Adrenal gland (tissue), 12 donors: ENCODE measurements around the gene PRKCA. TPM values are rescaled to one million over a fixed set of nuclear protein-coding genes. Genes with fewer than 3 reads are reported as not detected.
"Not testable (repeated sequence)": the region's sequence is repeated elsewhere in the genome, so short reads cannot be mapped to it uniquely, and the experiment has no call there.

ENCODE experiments used
- DNase-seq, 7 donors: peaks; one replicate each; pipeline ENCODE4 v3.0.0-alpha.2; 2019 to 2020
- H3K27ac ChIP-seq, 5 donors: fragments of 200-600 bp; sonication (generic) in 4 of 5; 1 replicate in 3 of 5; 2 replicates in 2 of 5; pipeline versions ENCODE4 v1.5.1 to v1.8.0; 2016 to 2020; ENCODE audit warnings: mild to moderate bottlenecking in 1 of 5
- H3K27me3 ChIP-seq: fragments of 200-600 bp; 2 replicates; pipeline ENCODE4 v1.8.0; 2021
- H3K36me3 ChIP-seq, 2 donors: fragments of 200-600 bp; replicated peaks in 1 of 2; 1 replicate in 1 of 2; 2 replicates in 1 of 2; pipeline versions ENCODE4 v1.5.1 to v1.8.0; 2018 to 2022
- H3K4me1 ChIP-seq, 2 donors: fragments of 200-600 bp; replicated peaks in 1 of 2; 1 replicate in 1 of 2; 2 replicates in 1 of 2; pipeline versions ENCODE4 v1.5.1 to v1.8.0; 2018 to 2021
- H3K4me3 ChIP-seq, 4 donors: fragments of 200-600 bp; sonication (generic) in 3 of 4; one replicate each; pipeline ENCODE4 v1.5.1; 2016 to 2018
- H3K9me3 ChIP-seq, 3 donors: fragments of 200-600 bp; sonication (generic) in 1 of 3; replicated peaks in 1 of 3; 1 replicate in 2 of 3; 2 replicates in 1 of 3; pipeline versions ENCODE4 v1.5.1 to v1.8.0; 2016 to 2021
- CTCF ChIP-seq, 6 experiments: fragments of 450-650 bp in 4 of 6; fragments of 200-600 bp in 2 of 6; sonication (generic) in 1 of 6; IDR thresholded peaks; 1 replicate in 5 of 6; 2 replicates in 1 of 6; pipeline versions ENCODE4 v1.5.1 to v1.8.0; 2016 to 2021; ENCODE audit warnings: antibody characterized with exemption in 6 of 6, mild to moderate bottlenecking in 2 of 6, moderate library complexity in 1 of 6
- POLR2A ChIP-seq, 2 donors: fragments of 450-650 bp; IDR thresholded peaks; one replicate each; pipeline ENCODE4 v1.6.1; 2017; ENCODE audit warnings: antibody characterized with exemption in 2 of 2, mild to moderate bottlenecking in 2 of 2, moderate library complexity in 1 of 2
- WGBS, 4 donors: extraction: QIAGEN DNeasy Blood & Tissue Kit in 2 of 4; methylation state at CpG; one replicate each; pipeline versions ENCODE4 v1.1.5 to v1.1.7; 2013 to 2017; 5-methylcytosine and 5-hydroxymethylcytosine counted together
- intact Hi-C, 2 donors: fragments of 100-400 bp; cut with DNase I; formaldehyde crosslinking; loops; one replicate each; pipeline versions ENCODE4 v1.14.1 to v1.15.0; 2022 to 2023
- polyA plus RNA-seq, 3 donors: library from polyadenylated mRNA; stranded (reverse); fragments of 200-250 nt in 2 of 3; fragments of 350-450 nt in 1 of 3; fragmentation: Illumina TruSeq in 1 of 3; extraction: RNeasy Lipid Tissue Mini Kit (QIAGEN cat#74804) in 1 of 3; gene quantifications; one replicate each; pipeline ENCODE4 v1.2.3, GENCODE V29; 2013 to 2014
- total RNA-seq, 9 donors: library from RNA; depleted of rRNA in 4 of 9; stranded (reverse); fragments of >200 nt in 4 of 9; fragments of 120-200 nt in 1 of 9; fragmentation: NEBNext Ultra II Directional in 1 of 9; extraction: Animal tissue kit (Norgen Biotek cat#: 25700) in 1 of 9; gene quantifications; one replicate each; pipeline versions ENCODE4 v1.1.0 to v1.2.4, GENCODE V29; 2013 to 2023
- donor health status: healthy with polysubstance abuse.
- donor health status: Bipolar disorder and iron deficiency.
- donor health status: DM: yes; HTN: yes; CAD: no.
- donor health status: DM: no; HTN: no; CAD: no.
- donor health status: DM: no; HTN: no; CAD: no.
- donor health status: DM: yes; HTN: yes; CAD: no.

PRKCA gene
- total and polyA plus RNA-seq, 12 donors = 15.1 to 202 (median 84.1) TPM

GRCh38 chr17:66399441-66399840 is 97.0 kb downstream of the PRKCA start:
- Histone ChIP-seq H3K4me1 (peaks cover 0 to 27% of the 10 kb centered on the region in 2 donors), H3K9me3 (no peaks in the 10 kb centered on the region), H3K27me3 (no peaks in the 10 kb centered on the region), H3K27ac (no peak overlapping the region), H3K36me3 (no peaks in the 10 kb centered on the region), H3K4me3 (no peak overlapping the region)
- no peak for DNase-seq
- TF ChIP-seq POLR2A (IDR thresholded peaks at IDR 0.05) (no peak), CTCF (IDR thresholded peaks at IDR 0.05) (no peak)
- intact Hi-C loops = no loop called here
- 86 to 93% (median 89%) methylated on average over 3 of the region's 3 CpGs for WGBS, 4 donors

DNA sequence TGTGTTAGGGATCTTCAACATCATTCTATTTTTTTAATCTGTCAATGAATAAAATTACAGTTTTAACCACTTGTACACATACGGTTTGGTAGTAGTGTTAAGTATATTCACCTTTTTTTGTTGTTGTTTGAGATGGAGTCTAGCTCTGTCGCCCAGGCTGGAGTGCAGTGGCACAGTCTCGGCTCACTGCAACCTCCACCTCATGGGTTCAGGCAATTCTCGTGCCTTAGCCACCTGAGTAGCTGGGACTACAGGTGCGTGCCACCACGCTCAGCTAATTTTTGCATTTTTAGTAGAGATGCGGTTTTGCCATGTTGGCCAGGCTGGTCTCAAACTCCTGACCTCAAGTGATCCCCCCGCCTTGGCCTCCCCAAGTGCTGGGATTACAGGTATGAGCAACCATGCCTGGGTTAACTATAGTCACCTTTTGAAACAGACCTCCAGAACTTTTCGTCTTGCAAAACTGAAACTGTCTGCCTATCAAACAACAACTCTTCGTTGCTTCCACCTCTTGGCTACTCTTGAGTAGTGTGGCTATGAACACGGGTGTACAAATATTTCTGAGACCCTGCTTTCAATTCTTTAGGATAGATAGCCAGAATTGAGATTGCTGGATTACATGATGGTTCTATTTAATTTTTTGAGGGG is 97.8 kb downstream of the PRKCA start:
- H3K27ac ChIP-seq, H3K9me3 ChIP-seq, intact Hi-C loops, H3K36me3 ChIP-seq, H3K27me3 ChIP-seq, H3K4me3 ChIP-seq, DNase-seq: not testable (repeated sequence)
- 94 to 99% (median 96%) methylated on average over 11 of the region's 11 CpGs for WGBS, 4 donors
- peaks cover 0 to 25% of the 10 kb centered on the region in 2 donors for H3K4me1 ChIP-seq

DNA sequence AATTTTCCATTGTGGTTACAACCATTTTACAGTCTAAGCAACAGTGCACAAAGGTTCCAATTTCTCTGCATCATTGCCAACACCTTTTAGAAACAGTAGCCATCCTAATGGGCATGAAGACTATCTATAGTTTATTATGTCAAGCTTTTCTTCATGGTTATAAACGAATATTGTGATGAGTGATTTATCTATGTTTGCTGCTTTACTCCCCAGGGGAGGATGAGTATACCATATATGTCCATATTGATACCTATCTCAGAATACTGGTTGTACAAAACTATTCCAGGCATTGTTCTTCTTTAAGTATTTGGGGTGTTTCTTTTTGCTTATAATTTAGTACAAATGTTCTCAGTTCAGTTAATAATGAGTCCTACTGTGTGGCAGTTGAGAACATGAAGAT is 98.3 kb downstream of the PRKCA start:
- Histone ChIP-seq H3K27me3 (no peaks in the 10 kb centered on the region), H3K27ac (no peak overlapping the region), H3K4me3 (no peak overlapping the region), H3K9me3 (no peaks in the 10 kb centered on the region), H3K36me3 (no peaks in the 10 kb centered on the region), H3K4me1 (peaks cover 5 to 25% of the 10 kb centered on the region in 2 donors)
- intact Hi-C loops = no loop called here
- TF ChIP-seq CTCF (IDR thresholded peaks at IDR 0.05) (no peak), POLR2A (IDR thresholded peaks at IDR 0.05) (no peak)
- WGBS, 4 donors = 0 to 57% (median 26%) methylated on average over 1 of the region's 1 CpG
- no peak for DNase-seq

- H3K27me3 ChIP-seq = no peaks in the 10 kb centered on the region
- no peak for TF ChIP-seq POLR2A (IDR thresholded peaks at IDR 0.05)
- TF ChIP-seq CTCF (IDR thresholded peaks at IDR 0.05) = no peak
- no peak overlapping the region for H3K27ac ChIP-seq
- no peaks in the 10 kb centered on the region for H3K36me3 ChIP-seq
- H3K4me3 ChIP-seq = no peak overlapping the region
- peaks cover 7 to 25% of the 10 kb centered on the region in 2 donors for H3K4me1 ChIP-seq
- WGBS, 4 donors = 89 to 94% (median 94%) methylated on average over 4 of the region's 4 CpGs
- no peaks in the 10 kb centered on the region for H3K9me3 ChIP-seq
- intact Hi-C loops = no loop called here
- DNase-seq = no peak
Measured at GRCh38 chr17:66401364-66401763, 99.0 kb downstream of the PRKCA start.
